HG03457 (cell line): ENCODE measurements around the gene IFT52.
"Not testable (repeated sequence)": the region's sequence is repeated elsewhere in the genome, so short reads cannot be mapped to it uniquely, and the experiment has no call there.

Experiments
- ATAC-seq: cut with Tn5 transposase; IDR thresholded peaks from one replicate; pipeline ENCODE4 v1.9.1; 2021; ENCODE audit warnings: moderate number of reproducible peaks; ENCODE audit not compliant: unreplicated experiment

The IFT52 gene

DNA sequence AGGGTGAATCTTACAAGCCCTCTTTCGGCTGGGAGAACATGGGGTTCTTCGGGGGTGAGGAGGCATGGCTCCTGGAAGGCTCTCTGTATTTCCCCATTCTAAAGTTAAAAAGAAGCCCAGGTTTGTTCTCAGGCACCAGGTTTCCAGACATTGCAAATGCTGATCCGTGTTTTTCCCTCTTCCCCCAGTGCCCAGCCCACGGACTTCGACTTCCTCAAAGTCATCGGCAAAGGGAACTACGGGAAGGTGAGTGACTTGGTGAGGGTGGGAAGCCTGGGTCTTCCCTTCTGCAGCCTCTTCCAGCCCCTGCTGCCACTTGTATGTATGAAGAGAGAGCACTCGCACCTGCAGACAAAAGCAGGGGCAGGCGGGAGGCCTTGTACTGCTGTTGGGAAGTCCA is 23.3 kb upstream of the IFT52 start:
- no peak for ATAC-seq

DNA sequence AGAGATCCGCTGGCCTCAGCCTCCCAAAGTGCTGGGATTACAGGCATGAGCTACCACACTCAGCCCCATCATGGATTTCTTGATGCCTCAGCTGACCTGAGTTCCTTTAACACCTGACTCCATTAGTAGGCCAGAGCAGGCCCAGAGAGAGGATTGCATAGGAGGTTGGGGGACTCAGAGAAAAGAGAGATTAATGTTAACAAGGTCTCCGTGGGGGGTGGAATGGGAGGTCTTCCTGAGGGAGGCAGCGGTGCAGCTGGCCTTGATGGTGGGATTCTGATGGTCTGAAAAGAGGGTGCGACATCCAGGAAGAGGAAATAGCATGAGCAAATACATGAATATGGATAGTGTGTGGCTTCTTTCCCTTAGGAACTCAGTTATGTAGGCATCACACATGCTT is 22.0 kb upstream of the IFT52 start:
- ATAC-seq, result no peak

DNA sequence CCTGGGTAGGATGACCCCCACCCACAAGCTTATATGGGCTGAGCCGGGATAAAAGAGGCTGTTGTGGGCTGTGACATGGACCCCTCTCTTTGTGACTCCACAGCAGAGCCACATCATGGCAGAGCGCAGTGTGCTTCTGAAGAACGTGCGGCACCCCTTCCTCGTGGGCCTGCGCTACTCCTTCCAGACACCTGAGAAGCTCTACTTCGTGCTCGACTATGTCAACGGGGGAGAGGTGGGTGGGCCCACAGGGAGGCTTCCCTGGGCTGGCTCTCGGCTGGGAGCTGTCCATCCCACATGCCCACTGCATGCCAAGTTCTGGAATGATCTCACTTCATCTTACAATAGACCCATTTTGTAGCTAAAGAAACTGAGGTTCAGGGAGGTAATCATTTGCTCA is 21.5 kb upstream of the IFT52 start:
- no peak for ATAC-seq

DNA sequence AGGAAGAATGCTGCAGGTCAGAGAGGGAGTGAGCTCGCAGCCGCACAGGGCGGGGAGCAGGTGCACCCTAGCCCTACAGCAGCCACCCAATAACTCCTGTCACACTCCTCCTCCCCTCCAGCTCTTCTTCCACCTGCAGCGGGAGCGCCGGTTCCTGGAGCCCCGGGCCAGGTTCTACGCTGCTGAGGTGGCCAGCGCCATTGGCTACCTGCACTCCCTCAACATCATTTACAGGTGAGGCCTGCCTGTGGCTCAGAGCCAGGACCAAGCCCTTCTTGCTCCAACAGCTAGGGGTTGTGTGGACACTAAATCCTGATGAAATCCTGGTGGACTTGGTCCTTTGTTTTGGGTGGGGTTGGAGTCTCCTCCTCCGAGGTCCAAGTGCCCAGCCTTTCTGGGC is 20.2 kb upstream of the IFT52 start:
- ATAC-seq, result no peak

DNA sequence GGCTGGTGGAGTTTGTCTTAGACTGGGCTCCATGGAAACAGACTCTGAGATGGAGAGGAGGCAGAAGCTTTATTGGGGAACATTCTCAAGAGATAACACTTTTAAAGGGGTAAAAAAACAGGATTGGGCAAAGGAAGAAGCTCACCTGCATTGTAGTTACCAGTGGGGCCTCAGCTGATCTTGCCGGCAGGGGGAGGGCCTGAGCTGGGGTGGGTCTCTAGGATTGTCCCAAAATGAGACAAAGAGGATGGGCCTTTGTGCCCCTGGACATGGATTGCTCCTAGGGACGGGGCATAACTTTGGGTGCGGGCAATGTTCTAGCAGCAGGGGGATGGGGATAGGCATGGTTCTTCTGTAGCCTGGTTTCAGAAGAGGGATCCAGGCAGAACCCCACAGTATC is 19.4 kb upstream of the IFT52 start:
- no peak for ATAC-seq

DNA sequence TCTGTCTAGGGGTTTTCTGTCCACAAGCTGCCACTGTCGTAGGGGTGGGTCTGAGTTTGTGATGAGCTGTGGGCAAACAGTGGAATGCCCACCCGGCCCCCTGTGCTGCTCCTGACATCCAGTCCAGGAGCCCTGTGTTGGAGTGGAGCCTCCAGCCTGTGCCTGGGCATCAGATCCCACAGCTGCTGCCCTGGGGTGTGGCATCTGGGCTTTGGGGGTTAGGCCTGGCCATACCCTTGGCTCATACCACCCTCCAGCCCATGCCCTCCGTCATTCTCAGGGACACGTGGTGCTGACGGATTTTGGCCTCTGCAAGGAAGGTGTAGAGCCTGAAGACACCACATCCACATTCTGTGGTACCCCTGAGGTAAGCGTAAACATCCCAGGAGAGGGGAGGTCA is 19.0 kb upstream of the IFT52 start:
- ATAC-seq, result no peak

DNA sequence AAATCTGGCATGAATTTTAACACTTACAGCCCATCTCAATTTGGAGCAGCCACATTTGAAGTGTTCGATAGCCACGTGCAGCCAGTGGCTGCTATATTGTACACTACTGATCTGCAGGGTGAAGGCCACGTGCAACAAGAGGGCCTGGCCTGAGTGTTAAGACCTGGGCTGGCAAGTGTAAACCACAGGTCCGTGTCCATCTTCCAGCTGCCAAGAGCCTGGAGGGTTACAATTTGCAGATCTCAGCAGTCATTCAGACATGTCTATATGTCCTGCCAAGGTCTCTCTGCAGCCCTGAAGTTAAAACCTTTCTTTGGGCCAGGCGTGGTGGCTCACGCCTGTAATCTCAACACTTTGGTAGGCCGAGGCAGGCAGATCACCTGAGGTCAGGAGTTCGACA is 17.8 kb upstream of the IFT52 start:
- no peak for ATAC-seq

DNA sequence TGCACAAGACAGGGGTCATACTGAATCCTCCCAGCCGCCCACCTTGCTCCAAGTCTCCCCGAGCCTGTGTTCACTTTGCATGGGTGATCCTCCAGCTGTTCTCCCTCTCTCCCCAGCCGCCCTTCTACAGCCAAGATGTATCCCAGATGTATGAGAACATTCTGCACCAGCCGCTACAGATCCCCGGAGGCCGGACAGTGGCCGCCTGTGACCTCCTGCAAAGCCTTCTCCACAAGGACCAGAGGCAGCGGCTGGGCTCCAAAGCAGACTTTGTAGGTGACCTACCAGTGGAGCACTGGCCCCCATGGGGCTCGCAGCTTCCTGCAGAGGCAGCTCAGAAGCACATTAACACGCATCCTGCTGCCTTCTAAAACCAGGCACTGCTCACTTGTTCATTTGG is 14.6 kb upstream of the IFT52 start:
- ATAC-seq, result no peak

DNA sequence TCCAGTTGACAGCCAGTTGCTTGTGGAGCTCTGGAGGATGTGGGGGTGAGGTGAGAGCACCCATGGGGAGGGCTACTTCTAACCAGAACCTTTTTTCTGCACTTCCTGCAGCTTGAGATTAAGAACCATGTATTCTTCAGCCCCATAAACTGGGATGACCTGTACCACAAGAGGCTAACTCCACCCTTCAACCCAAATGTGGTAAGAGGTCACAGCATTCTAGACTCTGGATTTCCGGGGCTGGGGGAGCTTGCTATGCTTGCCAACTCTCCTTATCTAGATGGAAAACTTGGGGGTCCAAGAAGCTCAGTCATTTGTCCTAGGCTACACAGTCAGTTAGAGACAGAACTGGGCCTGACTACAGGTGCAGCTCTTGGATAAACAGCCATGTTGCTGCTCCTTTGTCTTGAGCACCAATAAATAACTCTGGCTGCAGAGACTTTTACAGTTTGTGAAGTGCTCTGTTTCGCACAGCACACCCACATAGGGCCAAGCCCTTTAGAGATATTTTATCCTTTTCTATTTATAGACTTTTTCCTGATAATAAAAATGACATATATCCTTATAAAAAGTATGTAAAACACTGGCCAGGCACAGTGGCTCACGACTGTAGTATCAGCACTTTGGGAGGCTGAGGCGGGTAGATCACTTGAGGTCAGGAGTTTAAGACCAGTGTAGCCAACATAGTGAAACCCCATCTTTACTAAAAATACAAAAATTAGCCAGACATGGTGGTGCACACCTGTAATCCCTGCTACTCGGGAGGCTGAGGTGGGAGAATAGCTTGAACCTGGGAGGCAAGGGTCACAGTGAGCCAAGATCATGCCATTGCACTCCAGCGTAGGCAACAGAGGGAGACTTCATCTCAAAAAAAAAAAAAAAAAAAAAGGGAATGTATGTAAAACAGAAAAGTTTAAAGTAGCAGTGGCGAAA is 10.6 kb upstream of the IFT52 start:
- no peak for ATAC-seq

DNA sequence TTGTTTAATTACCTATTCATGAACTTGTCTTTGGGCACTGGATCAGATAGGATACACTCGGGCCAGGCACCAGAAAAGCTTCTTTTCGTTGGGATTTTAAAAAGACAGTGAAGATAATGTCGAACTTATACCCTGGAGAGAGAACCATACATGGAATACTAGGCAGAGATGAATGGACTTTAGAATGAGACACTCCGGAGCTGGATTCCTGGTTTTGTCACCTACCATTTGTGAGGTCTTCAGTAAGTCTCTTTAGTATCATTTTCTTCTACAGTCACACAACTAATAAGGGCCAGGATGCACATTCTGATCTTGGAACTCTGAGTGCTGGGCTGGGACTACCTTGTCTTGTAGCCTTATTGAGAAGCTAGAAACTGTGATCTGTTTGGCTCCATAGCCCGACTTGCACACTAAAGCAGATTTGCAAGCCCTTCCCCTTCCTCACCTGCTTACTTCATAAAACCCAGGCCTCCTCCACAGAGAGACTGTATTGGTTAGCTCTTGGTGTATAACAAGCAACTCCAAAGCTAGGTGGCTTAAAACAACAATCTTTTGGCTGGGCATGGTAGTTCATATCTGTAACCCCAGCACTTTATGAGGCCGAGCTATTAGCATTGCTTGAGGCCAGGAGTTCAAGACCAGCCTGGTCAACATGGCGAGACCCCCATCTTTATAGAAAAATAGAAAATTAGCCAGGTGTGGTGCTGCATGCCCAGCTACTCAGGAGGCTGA is 7.4 kb upstream of the IFT52 start:
- no peak for ATAC-seq

DNA sequence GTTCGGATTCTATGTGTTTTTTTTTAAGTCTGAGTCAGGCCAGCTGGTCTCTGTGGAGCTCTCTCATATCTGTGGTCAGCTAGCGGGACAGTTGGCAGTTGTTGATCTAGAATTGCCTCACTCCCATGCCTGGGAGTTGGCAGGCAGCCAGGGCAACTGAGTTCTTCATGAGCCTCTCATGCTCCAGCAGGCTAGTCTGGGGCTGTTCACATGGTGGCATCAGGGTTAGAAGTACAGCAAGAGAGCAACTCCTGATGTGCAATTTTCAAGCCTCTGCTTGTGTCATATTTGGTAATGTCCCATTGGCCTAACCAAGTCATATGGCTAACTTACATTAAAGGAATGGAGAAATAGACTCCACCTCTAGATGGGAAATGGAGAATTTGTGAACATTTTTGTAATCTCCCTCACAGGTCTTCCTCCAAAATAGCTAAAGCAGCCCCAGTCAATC is 6.7 kb upstream of the IFT52 start:
- no peak for ATAC-seq

DNA sequence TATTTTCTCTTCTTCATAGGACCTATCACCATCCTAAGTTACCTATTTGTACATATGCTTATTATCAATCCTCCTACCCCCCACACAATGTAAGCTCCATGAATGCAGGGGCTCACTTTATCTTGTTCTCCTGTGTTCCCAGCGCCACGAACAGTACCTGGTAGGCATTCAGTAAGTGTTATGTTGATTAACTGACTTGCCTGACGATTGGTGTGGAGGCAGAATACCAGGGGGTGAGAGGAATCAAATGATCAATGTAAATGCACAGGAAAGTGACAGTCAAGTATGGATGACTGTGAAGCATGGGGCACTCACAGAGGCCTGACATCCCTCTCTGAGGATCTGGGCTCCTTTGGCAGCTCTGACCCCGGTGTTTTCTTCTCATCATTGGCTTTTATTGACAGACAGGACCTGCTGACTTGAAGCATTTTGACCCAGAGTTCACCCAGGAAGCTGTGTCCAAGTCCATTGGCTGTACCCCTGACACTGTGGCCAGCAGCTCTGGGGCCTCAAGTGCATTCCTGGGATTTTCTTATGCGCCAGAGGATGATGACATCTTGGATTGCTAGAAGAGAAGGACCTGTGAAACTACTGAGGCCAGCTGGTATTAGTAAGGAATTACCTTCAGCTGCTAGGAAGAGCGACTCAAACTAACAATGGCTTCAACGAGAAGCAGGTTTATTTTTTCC is 6.1 kb upstream of the IFT52 start:
- ATAC-seq, result no peak

DNA sequence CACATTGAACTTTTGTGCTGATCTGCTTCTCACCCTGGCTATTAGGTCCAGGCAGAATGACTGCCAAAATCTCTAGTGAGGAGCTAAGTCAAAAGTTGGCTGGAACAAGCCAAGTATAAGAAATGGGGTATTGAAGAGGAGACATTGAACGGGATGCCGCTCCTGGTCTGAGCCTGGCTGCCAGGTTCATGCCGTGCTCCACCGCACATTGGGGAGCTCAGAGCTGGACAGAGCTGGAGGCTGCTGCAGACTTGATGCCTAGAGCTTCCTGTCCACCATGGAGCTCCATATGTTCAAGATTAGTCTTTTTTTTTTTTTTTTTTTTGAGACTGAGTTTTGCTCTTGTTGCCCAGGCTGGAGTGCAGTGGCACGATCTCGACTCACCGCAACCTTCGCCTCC is 4.1 kb upstream of the IFT52 start:
- ATAC-seq, result no peak

DNA sequence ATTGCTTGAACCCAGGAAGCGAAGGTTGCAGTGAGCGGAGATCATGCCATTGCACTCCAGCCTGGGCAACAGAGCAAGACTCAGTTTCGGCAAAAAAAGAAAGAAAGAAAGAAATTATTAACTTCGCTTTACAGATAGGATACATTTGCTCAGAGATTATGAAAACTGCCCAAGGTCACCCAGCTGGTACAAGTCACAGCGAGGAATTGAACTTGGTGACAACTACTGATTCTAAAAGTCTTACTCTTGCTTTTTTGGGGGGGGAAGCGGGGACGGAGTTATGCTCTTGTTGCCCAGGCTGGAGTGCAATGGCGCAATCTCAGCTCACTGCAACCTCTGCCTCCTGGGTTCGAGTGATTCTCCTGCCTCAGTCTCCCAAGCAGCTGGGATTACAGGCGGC is 2.2 kb upstream of the IFT52 start:
- not testable (repeated sequence) for ATAC-seq

DNA sequence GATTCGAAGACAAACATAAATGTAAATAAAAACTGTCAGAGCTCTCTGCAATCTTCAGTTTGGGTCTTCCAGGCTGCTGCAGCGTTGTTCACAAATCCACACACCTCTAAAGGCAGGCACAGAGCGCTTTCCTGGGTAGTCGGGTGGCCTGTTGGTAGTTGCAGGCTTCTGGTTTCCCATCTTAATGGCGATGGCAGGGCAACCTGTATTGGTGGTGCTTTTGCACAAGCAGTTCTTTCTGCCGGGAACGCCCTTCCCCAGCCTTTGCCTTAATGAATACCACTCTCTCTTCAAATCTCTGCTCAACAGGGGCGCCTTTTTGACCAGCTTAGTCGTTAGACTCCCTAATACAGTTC is 723 bp upstream of the IFT52 start:
- no peak for ATAC-seq

DNA sequence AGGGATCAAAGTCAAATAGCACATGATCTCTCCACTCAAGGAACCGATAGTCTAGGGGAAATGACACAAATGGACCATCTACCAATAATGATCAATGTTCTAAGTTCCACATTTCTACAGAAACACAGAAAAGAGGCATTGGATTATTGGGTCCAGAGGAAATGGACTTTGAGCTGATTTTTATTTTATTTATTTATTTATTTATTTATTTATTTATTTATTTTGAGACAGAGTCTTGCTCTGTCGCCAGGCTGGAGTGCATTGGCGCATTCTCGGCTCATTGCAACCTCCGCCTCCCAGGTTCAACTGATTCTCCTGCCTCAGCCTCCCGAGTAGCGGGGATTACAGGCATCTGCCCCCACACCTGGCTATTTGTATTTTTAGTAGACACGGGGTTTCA is 11.2 kb downstream of the IFT52 start:
- not testable (repeated sequence) for ATAC-seq

DNA sequence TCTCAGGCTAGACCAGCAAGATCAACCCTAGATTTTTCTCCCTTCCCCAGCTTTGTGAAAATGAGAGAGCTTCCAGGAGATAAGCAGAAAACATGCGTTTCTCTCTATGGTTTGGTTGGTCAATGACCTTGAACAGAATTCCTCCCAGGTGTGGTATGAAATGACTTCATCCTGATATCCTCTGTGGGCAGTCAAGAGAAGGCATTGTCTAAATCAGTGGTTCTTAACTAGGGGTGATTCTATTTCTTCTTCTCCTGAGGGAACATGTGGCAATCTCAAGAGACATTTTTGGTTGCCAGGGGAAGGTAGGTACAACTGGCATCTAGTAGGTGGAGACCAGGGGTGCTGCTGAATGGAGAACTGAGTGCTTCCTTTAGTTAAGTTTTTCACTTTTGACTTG is 12.4 kb downstream of the IFT52 start:
- ATAC-seq, result no peak

DNA sequence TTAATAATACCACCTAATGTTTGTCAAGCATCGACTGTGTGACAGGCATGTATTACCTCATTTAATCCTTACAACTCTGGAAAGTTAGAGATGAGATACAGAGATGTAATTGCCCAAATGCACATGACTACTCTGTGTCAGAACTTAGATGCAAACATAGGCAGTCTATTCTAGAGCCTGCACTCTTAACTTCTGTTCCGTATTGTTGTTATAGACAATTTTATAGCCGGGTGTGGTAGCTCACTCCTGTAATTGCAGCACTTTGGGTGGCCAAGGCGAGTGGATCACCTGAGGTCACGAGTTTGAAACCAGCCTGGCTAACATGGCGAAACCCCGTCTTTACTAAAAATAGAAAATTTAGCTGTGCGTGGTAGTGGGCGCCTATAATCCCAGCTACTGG is 15.0 kb downstream of the IFT52 start:
- ATAC-seq, result no peak

DNA sequence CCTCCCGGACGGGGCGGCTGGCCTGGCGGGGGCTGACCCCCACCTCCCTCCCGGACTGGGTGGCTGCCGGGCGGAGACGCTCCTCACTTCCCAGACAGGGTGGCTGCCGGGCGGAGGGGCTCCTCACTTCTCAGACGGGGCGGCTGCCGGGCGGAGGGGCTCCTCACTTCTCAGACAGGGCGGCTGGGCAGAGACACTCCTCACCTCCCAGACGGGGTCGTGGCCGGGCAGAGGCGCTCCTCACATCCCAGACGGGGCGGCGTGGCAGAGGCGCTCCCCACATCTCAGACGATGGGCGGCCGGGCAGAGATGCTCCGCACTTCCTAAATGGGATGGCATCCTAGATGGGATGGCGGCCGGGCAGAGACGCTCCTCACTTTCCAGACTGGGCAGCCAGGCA is 16.5 kb downstream of the IFT52 start:
- ATAC-seq, result not testable (repeated sequence)

DNA sequence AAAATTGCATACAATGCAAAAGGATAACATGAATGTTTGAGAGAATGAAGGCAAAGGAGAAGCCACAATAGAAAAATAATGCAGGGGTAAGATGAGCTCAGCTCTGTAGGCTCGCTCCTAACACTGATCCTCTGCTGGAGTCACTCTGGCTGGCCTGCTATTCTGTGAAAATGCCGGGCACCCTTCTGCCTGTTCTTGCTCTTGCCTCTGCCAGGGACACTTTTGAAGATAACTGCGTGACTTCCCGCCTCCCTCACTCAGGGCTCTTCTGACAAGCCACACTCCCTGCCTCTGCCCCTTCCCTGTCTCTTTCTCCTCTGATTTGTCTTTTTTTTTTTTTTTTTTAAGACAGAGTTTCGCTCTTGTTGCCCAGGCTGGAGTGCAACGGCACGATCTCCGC is 40.9 kb downstream of the IFT52 start:
- ATAC-seq, result no peak

DNA sequence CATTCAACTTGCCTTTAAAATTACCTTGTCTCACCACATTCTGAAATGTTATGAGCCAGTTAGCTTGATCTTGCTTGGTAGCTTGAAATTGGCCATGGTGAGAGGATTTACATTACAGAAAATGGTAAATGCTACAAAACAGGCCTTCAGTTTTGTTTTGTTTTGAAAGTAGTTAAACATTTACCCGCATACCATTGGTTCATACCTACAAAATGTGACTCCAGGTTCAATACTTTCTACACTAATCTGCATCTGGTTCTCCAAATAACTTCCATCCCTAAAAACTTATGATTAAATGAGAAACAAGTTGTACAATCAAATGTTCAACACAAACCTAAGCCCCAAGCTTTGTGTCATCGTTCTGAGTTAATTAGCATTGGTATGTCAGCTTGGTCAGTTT is 45.7 kb downstream of the IFT52 start:
- ATAC-seq, result no peak

DNA sequence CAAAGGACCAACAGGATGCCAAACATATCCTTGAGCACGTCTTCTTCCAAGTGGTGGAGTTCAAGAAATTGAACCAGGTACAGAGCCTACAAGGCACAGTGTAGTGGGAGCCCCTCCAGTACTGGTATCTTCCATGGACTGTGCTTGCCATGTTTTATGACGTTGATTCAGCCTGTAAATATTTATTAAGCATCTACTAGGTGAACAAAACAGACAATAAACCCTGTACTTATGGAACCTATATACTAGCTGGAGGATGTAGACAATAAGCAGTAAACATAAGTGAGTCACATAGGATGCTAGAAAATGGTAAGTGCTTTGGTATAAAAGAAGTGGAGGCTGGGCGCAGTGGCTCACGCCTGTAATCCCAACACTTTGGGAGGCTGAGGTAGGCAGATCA is 51.8 kb downstream of the IFT52 start:
- ATAC-seq, result no peak
